NCI-H2196 (cell line): ENCODE results near the gene ARHGAP8.
"Not testable (repeated sequence)": the region's sequence is repeated elsewhere in the genome, so short reads cannot be mapped to it uniquely, and the experiment has no call there.

Source experiments
- DNase-seq: peaks from one replicate; lab custom pipeline; 2025; ENCODE audit not compliant: unreplicated experiment; lab: John Stamatoyannopoulos, UW

The ARHGAP8 gene

DNA sequence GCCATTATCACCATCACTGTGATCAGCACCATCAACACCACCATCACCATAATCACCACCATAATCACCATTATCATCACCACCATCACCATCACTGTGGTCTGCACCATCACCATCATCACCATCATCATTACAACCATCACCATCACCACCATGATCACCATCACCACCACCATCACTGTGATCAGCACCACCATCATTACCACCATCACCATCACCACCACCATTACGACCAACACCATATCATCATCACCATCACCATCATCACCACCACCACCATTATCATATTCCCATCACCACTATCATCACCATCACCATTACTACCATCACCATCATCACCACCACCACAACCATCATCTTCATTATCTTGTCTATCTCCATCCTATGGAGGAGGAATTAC lies 132.2 kb downstream of the ARHGAP8 start:
- DNase-seq = no peak

DNA sequence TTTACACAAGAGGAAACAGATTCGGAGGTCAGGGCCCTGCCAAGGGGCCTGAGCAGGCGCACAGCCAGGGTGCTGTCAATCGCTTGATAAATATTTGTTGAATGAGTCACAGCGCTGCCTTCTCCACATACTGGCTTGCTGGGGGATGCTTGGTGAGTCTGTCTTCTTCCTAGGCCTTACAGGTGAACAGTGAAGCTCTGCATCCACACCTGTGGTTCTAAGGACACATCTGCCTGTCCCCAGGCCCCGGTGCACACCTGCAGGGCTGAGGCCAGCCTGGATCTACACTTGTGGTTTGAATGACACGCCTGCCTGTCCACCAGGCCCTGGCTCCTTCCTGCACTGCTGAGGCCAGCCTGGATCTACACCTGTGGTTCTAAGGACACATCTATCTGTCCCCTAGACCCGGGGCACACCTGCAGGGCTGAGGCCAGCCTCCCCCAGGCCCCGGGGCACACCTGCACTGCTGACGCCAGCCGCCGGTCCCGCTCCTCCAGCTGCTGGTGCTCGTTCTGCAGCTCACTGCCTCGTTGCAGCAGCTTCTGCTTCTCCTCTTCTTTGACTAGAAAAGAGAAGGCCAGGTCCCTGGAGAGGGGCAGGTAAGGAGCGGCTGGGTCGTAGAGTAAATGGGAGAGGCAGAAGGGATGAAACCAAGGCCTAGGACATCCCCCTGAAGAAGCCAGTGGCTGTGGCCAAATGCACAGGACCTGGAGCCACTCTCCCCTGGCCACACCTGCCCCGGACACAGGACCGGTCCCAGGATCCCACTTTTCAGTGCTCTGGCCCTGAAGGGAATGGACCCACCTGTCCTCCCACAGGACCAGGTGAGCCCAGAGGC lies 132.8 kb downstream of the ARHGAP8 start:
- DNase-seq = no peak

- no peak for DNase-seq
These were observed 133.5 kb downstream of the ARHGAP8 start for GRCh38 chr22:44885806-44886360.

GRCh38 chr22:44887941-44888366 lies 135.6 kb downstream of the ARHGAP8 start:
- no peak for DNase-seq

GRCh38 chr22:44888491-44889254 lies 136.3 kb downstream of the ARHGAP8 start:
- DNase-seq = no peak

- DNase-seq = no peak
These were observed 137.0 kb downstream of the ARHGAP8 start for GRCh38 chr22:44889255-44889878.

DNA sequence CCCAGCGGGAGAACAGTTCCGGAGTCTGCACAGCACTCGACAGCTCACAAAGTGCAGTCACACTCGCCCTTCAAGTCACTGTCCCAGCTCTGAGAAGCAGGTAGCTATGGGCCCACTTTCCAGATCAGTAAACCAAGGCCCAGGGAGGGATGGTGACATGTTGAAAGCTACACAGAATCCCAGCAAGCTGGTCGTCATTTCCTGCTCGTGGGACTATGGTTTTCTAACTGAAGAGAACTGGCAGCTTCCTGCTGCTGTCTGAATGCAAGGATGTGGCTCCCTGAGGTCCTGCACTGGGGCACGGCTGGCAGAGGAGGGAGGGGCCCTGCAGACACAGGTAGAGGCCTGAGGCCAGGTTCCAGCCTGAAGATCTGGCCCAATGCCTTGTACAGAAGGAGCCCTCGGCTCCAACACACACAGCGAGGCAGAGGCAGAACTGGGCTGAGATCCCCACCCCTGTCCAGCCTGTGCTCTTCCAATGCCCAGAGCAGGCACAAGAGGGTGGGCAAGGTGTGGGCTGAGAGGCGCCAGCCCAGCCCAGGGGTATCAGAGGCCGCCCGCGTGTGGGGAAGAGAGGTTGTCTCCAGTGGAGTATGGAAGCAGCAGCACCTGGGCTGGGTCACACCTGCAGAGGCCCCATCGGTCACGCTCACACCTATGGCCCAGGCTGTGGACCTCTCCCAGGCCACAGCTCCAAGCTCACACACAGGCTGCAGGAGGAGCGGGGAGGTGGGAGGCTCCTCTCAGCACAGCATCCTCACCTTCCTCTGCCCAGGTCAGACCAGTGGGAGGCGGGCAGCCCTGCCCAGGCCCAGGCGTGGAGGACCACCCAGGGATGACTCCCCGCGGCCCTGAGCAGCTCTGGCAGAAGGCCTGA lies 138.3 kb downstream of the ARHGAP8 start:
- no peak for DNase-seq

GRCh38 chr22:44891293-44891747 lies 138.9 kb downstream of the ARHGAP8 start:
- DNase-seq = no peak

DNA sequence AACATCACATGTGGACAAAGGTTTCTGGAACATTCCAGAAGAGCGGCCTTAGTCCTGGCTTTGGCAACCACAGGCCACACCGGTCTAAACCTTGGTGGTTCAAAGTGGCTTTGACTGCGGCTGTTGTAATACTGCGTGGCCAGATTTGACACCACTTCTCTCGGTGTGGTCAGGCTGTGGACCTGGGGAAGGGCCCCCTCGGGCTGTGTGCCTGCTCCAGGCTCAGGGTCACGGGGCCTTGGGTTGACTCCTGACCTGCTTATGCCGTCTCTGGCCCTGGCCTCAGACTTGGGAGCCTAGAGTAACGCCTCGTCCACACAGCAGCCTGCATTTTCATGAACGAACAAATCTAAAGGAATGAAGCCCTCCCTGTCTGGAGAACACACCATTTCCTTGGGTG lies 139.4 kb downstream of the ARHGAP8 start:
- no peak for DNase-seq

DNA sequence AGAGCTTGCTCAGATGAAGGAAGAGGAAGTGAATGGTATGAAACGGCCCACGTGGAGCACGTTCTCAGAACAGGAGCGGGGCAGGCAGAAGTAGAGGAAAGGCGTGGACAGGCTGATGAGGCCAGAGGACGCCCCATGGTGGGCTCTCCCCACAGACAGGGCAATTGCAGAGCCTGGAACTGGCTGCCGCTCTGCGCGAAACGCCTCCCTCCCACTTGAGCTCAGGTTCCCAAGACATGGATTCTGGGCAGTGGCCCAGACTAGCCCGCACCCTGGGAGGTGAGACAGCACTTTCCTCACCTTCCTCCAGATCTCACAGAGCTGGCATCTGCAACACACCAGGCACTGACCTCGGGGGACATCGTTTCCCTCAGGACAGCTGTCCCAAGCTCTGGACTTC lies 139.9 kb downstream of the ARHGAP8 start:
- no peak for DNase-seq

GRCh38 chr22:44892803-44893730 lies 140.7 kb downstream of the ARHGAP8 start:
- DNase-seq = no peak

- no peak for DNase-seq
These were observed 141.3 kb downstream of the ARHGAP8 start for GRCh38 chr22:44893731-44894080.

DNA sequence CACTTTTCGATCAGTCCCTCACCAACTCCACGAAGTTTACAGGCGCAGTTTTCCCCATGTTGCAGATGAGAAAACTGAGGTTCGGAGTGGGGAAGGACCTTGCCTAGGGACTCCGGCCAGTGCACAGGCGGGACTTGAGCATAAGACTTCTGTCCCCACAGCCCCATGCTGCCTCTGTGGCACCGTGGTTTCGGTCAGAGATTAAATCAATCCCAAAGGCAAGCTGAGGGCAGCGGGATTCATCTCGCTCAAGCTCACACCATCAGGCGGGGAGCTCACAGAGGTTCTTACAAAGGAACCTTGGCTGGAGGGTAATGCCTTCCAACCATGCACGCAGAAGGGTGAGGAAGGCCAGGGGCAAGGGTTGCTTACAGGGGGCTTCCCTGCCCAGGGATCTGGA lies 141.9 kb downstream of the ARHGAP8 start:
- DNase-seq = no peak

GRCh38 chr22:44894782-44895181 lies 142.4 kb downstream of the ARHGAP8 start:
- DNase-seq = no peak

GRCh38 chr22:44895296-44896055 lies 143.1 kb downstream of the ARHGAP8 start:
- DNase-seq = no peak

DNA sequence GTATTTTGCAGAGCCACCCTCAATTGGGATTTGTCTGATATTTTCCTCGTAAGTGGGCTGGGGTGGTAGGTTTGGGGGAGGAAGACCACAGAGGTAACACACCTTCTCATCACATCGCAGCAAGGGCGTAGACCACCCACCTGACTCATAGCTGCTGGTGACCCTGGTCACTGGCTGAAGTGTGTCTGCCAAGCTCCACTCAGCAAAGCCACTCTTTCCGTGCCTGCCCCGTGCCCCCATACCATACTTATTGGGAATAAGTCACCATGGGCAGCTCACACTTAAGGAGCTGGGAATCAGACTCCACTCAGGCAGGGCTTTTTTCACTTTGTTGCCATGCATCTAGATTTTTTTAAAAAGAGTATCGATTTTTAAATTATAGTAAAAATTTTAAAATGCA lies 145.9 kb downstream of the ARHGAP8 start:
- no peak for DNase-seq

GRCh38 chr22:44901301-44901700 lies 148.9 kb downstream of the ARHGAP8 start:
- peak; percentile 15 for DNase-seq

GRCh38 chr22:44903164-44903563 lies 150.8 kb downstream of the ARHGAP8 start:
- DNase-seq = not testable (repeated sequence)
